Activated CD4-positive, alpha-beta T cell treated with anti-CD3 and anti-CD28 coated beads for 1 hour (primary cell): ENCODE measurements around the gene NLGN1.
"Not testable (repeated sequence)": the region's sequence is repeated elsewhere in the genome, so short reads cannot be mapped to it uniquely, and the experiment has no call there.

Experiments used
- DNase-seq: peaks from one replicate; pipeline ENCODE4 v3.0.0-alpha.2; 2020

NLGN1 gene

DNA sequence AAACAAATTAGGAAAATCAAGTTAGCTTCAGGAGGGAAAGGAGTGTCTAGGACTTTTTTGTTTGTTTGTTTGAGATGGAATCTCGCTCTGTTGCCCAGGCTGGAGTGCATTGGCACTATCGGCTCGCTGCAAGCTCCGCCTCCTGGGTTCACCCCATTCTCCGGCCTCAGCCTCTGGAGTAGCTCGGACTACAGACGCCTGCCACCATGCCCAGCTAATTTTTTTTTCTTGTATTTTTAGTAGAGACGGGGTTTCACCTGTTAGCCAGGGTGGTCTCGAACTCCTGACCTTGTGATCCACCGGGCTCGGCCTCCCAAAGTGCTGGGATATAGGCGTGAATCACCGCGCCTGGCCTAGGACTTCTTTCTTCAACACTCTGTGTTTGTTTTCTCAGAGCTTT is 171.1 kb downstream of the NLGN1 start:
- no peak for DNase-seq

DNA sequence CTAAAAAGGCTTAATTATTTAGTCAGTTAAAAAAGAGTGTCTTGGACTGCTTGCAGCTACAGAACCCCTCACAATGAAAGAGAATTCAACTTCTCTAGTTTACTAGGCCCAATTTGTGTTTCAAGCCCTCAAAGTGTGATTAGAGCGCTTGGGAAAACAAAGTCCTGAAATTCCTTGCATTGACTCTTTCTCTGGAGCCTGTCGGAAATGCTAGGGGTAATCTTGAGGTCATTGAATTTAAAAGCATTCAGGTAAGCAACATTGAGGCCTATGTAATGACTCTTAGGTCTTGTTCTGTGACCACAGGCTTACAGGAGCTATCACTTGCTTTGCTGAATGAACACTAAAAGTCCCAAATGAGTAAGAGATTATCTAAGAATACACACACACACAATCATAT is 186.0 kb downstream of the NLGN1 start:
- DNase-seq, result no peak

DNA sequence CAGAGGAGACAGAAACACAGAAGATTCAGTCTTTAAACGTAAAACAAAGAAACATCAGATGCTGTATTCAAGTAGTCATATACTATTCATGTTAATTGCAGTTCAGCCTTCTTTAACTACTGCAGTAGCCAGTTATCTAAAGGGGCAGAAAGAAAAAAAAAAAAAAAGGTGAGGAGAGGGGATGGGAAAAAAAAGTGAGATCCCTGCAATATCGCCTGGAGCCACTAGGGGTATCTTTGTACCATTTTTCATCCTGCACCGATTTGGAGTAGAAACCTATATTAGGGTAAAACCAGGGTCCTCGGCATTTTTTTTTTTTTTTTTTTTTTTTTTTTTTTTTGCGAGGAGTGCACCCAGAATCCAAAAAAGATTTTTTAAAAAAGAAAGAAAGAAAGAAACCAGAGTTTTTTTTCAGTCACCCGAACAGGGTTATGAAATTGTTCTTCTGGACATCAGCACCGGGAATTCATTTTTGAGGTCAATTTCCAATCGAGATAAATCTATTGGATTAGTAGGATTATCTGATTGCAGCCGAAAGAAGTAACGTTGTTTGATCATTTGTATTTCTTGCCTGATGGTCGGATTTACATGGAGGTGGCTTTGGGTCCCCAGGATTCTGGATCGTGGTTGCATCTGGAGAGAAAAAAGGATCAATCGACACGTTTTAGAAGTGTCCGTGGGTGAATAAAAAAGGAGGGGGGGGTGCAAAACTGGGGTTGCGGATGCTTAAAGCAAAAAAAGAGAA is 186.7 kb downstream of the NLGN1 start:
- DNase-seq, result no peak

DNA sequence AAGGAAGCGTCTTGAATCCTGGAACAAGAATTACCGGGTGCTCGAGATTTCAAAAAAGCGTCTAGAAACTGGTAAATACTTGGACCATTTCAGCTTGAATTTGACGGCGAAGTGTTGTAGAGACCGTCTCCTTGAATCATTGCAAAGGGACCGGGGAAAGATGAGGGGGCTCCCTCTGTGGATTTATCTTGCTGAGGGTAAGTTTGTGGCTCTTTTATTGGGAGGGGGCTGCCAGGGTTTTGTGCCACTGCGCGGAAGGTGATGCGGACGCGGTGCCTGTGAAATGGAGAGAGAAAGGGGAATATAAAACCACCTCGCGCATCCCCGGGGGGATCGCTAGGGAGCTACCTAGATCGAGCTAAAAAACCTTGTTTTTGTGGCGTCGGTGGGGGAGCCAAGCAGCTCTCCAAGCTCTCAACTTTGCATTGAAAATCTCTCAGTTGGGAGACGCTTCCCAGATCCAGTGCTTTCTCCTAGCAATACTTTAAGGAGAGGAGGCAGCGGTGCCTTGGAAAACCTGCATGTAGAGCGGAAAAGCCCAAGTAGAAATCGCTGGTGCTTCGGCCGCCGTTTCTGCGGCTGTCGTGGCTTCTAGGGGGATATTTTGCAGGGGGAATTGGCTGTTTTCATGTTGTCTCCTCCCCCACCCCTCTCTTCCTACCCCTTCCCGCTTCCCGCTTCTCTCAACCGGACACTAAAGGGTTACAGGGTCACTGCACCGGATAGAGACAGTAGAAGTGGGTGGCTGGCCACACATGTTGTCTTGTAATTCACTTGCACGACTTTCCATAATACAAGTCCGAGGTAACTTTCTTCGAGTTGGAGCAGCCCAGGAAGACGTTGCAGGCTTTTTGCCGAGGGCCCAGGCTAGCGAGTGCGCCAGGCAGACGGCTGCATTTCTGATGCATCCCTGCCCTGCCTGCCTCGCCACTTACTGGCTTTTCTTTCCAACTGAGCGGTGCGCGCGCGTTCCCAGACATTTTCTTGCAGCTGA is 187.6 kb downstream of the NLGN1 start:
- no peak for DNase-seq

DNA sequence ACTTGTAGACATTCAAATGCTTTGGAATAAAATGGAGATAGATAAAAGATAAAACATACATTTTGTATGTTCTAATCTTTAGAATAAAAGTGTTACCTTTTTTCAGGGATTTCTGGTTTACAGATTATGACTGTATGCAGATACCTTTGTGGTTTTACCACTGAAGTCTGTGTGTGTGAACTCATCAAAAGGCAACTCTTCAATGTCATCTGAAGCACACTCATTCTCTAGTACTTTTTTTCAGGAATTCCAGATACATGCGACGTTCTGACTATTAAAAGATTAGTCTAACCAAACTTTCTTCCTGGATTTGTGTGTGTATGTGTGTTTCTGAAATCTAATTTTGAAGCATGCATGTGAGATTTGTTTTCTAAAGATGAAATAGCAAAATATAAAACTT is 188.6 kb downstream of the NLGN1 start:
- DNase-seq, result no peak

DNA sequence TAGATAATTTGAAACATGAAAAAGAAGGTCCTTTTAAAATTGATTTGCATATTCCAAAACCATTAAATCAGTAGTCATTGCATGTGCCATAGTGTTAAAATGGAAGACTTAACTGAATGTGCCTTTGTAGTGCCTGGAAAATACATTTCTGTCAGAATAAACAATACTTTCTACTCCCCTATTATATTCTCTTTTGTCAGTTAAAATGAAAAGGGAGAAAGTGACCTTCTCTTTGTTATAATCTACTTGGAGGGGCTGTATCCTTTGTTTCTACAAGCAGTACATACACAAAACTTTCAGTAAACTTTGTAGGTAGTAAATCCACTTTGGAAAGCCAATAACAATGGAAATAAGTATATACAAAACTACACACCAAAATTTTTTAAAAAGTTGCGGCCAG is 189.5 kb downstream of the NLGN1 start:
- DNase-seq, result no peak

DNA sequence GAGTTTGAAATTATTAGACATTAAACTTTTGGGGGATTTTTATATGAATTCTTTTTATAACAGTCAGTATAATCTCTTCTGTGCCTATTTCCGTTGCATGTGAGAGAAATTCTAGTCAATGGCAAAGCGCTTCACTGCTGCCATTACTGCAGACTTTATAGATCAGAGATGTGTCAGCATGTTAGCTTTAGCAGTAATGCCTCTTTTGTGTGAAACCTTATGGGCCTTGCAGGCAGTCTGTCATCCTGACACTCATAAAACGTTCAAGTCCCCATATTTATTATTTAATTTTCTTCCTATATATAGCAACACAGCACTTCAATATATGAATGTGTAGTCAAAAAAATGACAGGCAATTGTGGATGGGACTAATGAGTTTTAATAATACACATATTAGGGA is 191.0 kb downstream of the NLGN1 start:
- DNase-seq, result no peak

DNA sequence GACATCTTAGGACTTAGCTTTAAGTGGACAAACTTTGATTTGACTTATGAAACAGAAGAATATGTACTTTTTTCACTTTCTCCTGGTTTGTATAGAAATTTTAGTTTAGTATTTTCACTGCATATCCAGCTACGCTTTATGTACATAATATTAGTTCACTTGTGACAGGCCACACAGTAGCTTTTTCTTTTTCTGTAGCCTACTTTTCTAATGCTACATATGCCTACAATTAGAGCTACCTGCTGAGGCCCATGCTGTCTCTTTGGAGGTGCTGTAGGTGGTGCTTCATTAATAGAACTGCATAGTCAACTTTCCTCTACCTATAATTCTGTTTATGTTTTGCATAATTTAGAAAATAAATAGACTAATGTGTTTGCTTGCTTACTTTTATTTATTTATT is 191.6 kb downstream of the NLGN1 start:
- DNase-seq, result no peak

DNA sequence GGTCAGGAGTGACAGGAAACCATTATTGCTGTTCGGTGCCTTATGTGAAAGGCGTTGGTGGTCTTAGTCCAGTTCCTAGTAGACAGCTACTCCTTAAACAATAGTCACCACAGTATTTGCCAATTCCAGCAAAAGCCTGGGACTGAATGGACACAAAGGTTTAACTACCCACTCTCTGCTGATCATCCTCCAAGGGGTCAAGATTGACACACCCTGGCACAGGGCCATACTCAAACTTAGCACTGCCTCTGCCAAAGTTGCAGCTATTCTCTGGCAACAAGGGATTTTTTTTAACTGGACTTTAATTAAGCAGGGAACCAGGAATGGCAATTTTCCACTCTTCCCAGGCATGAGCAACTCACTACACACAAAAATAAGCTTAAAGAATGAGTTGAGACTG is 193.9 kb downstream of the NLGN1 start:
- DNase-seq, result no peak

DNA sequence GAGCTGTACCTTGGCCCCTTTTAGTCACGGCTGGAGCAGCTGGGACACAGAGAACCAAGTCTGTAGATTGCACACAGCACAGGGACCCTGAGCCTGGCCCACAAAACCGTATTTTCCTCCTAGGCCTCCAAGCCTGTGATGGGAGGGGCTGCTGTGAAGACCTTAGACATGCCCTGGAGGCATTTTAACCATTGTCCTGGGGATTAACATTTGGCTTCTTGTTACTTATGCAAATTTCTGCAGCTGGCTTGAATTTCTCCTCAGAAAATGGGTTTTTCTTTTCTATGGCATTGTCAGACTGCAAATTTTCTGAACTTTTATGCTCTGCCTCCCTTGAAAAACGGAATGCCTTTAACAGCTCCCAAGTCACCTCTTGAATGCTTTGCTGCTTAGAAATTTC is 197.3 kb downstream of the NLGN1 start:
- DNase-seq, result not testable (repeated sequence)

DNA sequence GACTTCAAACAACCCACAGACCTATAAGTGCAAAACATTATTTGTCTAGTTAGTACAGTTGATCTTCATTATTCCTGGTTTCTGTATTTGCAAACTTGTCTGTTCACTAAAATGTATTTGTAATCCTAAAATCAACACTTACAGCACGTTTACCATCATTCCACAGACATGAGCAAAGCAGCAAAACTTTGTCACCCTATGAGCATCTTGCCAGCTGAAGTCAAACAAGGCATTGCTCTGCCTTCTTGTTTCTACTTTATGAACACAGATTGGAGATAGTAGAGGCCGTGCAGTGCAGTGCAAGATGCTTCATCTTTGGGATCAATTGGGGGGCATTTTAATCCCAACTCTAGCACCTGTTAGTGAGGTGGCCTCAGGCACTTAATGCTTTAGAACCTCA is 202.1 kb downstream of the NLGN1 start:
- no peak for DNase-seq

DNA sequence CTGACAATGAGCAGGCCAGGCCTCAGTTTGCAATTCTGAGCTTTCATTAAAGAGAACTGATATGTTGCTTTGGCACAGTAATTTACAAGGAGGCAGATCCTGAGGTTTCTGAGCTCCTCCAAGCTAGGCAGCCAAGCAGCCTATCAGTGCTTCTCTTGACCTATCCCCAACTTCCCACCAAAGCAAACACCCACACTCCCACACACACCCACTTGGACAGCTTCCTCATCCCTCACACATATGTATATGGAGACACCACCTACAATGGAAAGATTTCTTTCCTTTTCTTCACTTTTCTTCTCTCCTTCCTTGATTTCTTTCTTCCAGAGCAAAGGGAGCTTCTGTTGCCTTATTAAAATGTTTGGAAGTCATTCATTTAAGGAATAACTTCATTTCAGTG is 217.0 kb downstream of the NLGN1 start:
- no peak for DNase-seq

DNA sequence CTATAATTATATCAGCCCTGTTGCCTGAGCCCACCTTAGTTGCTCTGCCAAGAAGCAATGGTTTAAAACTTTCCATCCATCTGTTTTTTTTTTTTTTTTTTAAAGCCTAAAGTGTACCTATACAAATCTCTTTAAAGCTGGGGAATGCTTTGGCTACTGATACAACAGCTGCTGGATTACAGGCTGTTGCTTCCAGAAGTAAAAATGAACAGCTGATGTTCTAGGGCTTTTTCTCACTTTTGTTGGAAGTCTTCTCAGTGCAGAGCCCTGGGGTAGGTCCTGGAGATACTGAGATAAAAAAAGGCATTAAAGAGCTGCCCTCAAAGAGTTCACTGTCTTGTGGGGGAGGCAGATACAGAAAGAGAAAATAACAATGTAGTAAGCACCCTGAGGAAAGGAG is 218.1 kb downstream of the NLGN1 start:
- DNase-seq, result no peak

DNA sequence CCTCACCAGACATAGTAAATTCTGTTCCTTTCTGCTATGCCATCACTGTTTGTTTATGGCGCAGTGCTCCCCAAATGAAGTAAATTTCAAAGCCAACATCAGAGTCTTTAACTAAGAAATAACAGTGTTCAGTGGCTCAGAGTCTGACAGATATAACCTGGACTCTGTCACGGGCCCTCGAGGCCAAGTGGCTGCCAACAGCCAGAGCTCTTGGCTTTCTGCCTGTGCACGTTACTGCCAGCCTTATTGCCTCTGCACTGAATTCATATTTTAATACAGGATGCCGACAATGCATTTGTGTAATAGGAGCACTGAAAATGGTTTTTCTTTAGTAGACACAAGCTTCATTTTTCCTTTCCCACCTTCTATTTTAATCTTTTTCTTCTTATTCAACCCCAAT is 219.9 kb downstream of the NLGN1 start:
- no peak for DNase-seq

DNA sequence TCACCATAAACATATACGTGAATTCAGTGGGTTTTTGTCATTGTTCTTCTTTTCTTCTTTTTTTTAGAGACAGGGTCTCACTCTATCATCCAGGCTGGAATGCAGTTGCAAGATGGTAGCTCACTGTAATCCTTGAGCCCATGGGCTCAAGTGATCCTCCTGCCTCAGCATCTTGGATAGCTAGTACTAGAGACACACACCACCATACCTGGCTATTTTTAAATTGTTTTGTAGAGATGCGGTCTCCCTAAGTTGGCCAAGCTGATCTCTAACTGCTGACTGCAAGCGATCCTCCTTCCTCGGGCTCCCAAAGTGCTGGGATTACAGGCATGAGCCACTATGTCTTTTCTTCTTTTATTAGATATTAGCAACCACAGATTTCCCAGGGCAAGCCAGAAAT is 220.6 kb downstream of the NLGN1 start:
- no peak for DNase-seq

DNA sequence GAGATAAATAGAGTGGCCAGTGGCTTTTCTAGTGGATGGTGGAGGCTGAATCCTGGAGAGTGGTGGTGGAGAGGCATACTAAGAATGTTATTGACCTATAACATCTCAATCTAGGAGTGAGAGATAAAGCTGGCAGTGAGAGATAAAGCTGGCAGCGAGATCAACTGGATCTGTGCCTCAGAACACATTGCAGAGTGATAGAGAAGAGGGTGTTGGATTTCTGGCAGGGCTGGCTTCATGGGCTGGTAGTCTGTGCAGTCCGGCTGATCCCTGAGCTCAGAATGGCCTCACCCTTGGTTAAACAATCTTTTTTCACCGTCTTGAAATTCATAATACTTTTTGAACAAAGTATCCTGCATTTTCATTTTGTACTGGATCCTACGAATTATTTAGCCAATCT is 221.2 kb downstream of the NLGN1 start:
- DNase-seq, result no peak

DNA sequence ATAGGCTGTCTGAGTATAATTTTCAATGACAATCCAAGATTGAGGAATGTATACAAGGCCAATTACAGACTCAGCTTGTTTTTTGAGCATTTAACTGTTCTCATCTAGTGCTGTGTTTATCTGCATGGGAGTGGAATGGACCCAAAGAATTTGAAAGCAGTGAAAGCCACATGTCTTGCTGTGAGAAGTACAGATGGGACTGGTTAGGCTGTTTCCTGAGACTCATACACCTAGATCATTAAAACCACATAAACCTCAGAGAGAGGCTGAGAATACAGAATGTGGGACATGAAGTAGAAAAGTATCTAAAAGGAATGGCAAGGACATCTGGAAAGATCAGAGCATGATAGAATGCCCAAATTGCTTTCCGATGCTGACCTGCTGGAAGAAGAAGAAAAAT is 224.6 kb downstream of the NLGN1 start:
- no peak for DNase-seq

DNA sequence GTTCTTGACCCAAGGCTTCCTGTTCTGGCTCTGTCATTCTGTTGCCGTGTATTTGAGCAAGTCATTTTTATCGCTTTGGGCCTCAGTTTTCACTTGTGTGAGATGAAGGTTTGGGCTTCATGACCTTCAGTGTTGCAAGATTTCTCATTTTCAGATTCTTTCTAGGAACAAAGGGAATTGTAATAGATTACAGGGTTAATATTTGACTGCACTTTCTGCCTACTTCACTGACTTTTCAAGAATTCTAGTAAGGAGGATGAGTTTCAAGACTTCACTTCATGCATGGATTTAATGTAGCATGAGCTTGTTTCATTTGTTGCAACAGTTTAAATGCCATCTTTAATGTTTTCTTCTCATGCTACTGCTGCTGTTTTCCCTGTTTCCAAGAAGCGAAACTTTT is 226.5 kb downstream of the NLGN1 start:
- no peak for DNase-seq

DNA sequence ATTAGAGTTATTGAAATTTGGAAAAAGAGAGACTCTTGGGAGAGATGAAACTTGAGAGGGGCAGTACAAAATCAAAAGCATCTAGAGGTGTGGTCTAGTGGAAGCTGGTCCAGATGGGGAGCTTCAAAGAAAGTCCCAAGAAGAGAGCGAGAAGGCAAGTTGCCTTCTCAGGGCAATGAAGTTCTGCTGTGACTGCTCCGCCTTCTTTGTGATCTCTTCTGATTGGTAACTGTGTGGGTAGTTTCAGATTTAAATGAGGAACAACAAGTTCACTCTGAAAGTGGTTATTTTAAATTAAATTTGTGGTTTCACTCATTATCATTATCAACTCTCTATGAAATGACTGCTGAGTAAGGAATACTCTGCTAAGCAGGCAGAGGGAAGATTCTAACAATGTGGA is 233.3 kb downstream of the NLGN1 start:
- no peak for DNase-seq

DNA sequence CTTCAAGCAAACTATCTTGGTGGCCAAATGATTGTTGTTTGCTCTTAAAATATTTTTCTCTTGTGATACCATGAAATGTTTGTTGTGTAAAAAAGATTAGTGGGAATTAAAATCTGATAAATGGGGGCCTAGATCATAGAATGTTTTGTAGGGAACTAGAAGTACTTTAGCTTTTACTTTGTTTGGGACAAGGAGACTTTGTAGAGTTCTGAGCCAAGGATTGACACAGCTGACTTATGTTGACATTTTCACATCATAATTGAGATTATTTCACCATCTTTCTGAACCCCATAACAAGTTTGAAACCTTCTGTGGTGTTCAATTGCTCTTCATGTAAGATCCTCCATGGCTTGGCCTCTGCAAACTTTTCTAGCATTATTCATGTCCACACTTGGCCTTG is 235.4 kb downstream of the NLGN1 start:
- no peak for DNase-seq

DNA sequence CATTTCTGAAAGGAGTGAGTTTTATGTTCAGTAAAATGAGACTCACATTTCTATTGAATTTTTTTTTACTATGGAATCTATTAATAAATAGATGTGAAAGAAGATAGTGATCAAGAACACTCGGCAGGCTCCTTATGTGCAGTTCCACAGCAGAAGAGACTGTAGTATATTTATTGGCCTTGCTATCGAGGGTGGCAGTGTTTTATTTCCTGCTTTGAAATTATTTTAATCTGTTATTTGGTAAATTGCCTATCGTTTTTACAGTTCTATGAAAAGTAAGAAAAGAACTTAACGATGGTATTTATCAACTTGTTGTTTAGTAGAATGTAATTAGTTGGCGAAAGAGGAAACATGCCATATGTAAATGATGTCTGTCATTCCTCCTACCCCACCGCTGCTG is 238.3 kb downstream of the NLGN1 start:
- no peak for DNase-seq

DNA sequence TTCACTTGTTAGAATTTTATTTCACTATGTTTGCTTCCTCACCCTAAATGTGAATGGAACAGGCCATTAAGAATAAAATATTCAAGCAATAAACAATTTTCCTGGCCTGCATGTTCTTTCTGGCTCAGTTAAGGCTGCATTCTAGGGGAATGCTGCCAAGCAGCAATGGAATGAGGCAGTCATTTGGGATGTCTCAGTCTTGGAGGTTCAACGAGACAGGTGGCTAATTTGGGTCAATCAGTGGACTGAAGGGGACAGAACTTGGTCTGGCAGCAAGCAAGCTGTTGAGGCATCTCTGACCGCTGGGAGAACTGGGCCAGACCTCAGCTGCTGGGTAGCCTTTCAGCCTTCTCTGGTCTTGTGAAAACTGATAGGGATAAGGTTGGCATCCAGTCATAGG is 241.6 kb downstream of the NLGN1 start:
- no peak for DNase-seq

DNA sequence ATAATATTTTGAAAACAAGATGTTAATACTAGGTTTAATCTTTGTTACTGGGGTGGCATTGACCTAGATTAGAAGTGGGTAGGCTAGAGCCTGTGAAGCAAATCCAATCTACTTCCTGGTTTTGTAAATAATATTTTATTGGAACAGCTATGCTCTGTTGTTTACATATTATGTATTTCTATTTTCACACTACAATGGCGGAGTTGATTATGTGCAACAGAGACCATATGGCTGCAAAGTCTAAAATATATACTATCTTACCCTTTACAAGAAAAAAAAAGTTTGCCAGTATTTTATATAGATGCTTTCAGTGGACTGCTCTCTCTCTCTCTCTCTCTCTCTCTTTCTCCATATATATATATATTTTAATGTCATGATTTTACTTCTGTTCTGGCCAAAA is 244.2 kb downstream of the NLGN1 start:
- no peak for DNase-seq
